H1 (cell line): Measurements from ENCODE around the gene C2CD3. TPM values are rescaled to one million over a fixed set of nuclear protein-coding genes. Genes with fewer than 3 reads are reported as not detected.

Source experiments
- CTCF ChIA-PET: fragments of 300-600 bp; sonication (Branson Sonifier 250); formaldehyde crosslinking; loops from one replicate; lab custom pipeline; 2021; ENCODE audit not compliant: partially characterized antibody; lab: Charles Lee
- POLR2A ChIA-PET: fragments of 300-600 bp; sonication (Branson Sonifier 250); formaldehyde crosslinking; loops from one replicate; lab custom pipeline; 2021; ENCODE audit warnings: inconsistent platforms; ENCODE audit not compliant: partially characterized antibody; lab: Charles Lee
- DNase-seq, 2 experiments: peaks; one replicate each; pipeline versions ENCODE4 v3.0.0 to v3.0.0-alpha.2; 2010 to 2022; ENCODE audit warnings: low spot score in 2 of 2, low read depth in 1 of 2, mixed read lengths in 1 of 2
- FAIRE-seq: peaks from 2 replicates; lab custom pipeline; 2011; peaks lifted over from hg19 to GRCh38; lab: Jason Lieb, UNC
- H2AFZ ChIP-seq: 2 replicates; pipeline ENCODE4 v1.8.1; 2012; ENCODE audit warnings: low read length, inconsistent platforms
- H2AK5ac ChIP-seq: 2 replicates; pipeline ENCODE4 v1.6.1; 2013; ENCODE audit warnings: low read depth, low read length
- H2BK120ac ChIP-seq: replicated peaks from 2 replicates; pipeline ENCODE3; 2013; ENCODE audit warnings: low read depth, low read length, inconsistent platforms
- H2BK12ac ChIP-seq: 2 replicates; pipeline ENCODE4 v1.6.1; 2013; ENCODE audit warnings: low read depth, low read length
- H2BK15ac ChIP-seq: 2 replicates; pipeline ENCODE4 v1.6.1; 2013; ENCODE audit warnings: low read length
- H2BK20ac ChIP-seq: 2 replicates; pipeline ENCODE4 v1.6.1; 2013; ENCODE audit warnings: low read length
- H2BK5ac ChIP-seq: 2 replicates; pipeline ENCODE4 v1.6.1; 2013; ENCODE audit warnings: low read depth, low read length
- H3K14ac ChIP-seq: 2 replicates; pipeline ENCODE4 v1.6.1; 2013; ENCODE audit warnings: inconsistent platforms; ENCODE audit not compliant: insufficient read length
- H3K18ac ChIP-seq: 2 replicates; pipeline ENCODE4 v1.6.1; 2013; ENCODE audit warnings: low read length; ENCODE audit errors: extremely low read depth
- H3K23ac ChIP-seq: 2 replicates; pipeline ENCODE4 v1.6.1; 2013; ENCODE audit warnings: inconsistent platforms; ENCODE audit not compliant: insufficient read length
- H3K23me2 ChIP-seq: 2 replicates; pipeline ENCODE4 v1.6.1; 2013; ENCODE audit warnings: low read depth, low read length
- H3K27ac ChIP-seq: 2 replicates; pipeline ENCODE4 v1.6.1; 2011; ENCODE audit warnings: low read depth, low read length, inconsistent platforms
- H3K27me3 ChIP-seq, 4 experiments: replicated peaks in 1 of 4; 1 replicate in 1 of 4; 2 replicates in 3 of 4; pipeline versions ENCODE4 v1.6.1 to v1.8.1; 2011 to 2013; ENCODE audit warnings: low read length in 3 of 4, mild to moderate bottlenecking in 3 of 4, inconsistent platforms in 2 of 4, mixed read lengths in 2 of 4, moderate library complexity in 1 of 4; ENCODE audit not compliant: control insufficient read depth in 3 of 4, insufficient read depth in 3 of 4; ENCODE audit errors: extremely low read depth in 1 of 4
- H3K36me3 ChIP-seq, 4 experiments: 2 replicates each; pipeline versions ENCODE4 v1.6.1 to v1.8.1; 2011 to 2013; ENCODE audit warnings: mild to moderate bottlenecking in 4 of 4, low read length in 3 of 4, moderate library complexity in 2 of 4, control low read depth in 1 of 4, inconsistent platforms in 1 of 4; ENCODE audit not compliant: insufficient read depth in 4 of 4, control insufficient read depth in 2 of 4
- H3K4ac ChIP-seq: replicated peaks from 2 replicates; pipeline ENCODE3; 2013; ENCODE audit warnings: low read length, low read depth, mixed read lengths, inconsistent platforms; ENCODE audit not compliant: insufficient read length
- H3K4me1 ChIP-seq, 4 experiments: replicated peaks in 1 of 4; 1 replicate in 1 of 4; 2 replicates in 3 of 4; pipeline versions ENCODE4 v1.6.1 to v1.8.1; 2011 to 2013; ENCODE audit warnings: low read length in 3 of 4, inconsistent platforms in 2 of 4, mixed read lengths in 1 of 4; ENCODE audit not compliant: insufficient read depth in 4 of 4, control insufficient read depth in 3 of 4
- H3K4me2 ChIP-seq, 2 experiments: 2 replicates each; pipeline versions ENCODE4 v1.6.1 to v1.8.1; 2011 to 2013; ENCODE audit warnings: low read depth in 2 of 2, low read length in 2 of 2, control low read depth in 1 of 2, inconsistent platforms in 1 of 2, mild to moderate bottlenecking in 1 of 2; ENCODE audit not compliant: insufficient read depth in 1 of 2
- H3K4me3 ChIP-seq, 4 experiments: fragments of 200-600, 300-600 bp in 1 of 4; sonication (generic), shearing (Covaris generic), sonication (Bioruptor Twin) in 1 of 4; 2 replicates each; pipeline versions ENCODE4 v1.5.1 to v1.8.1; 2011 to 2016; ENCODE audit warnings: low read length in 4 of 4, low read depth in 3 of 4, control low read depth in 2 of 4, inconsistent platforms in 2 of 4, mild to moderate bottlenecking in 2 of 4, mixed read lengths in 1 of 4, moderate library complexity in 1 of 4; ENCODE audit not compliant: insufficient read depth in 2 of 4; ENCODE audit errors: extremely low read depth in 1 of 4
- H3K56ac ChIP-seq: replicated peaks from 2 replicates; pipeline ENCODE3; 2013; ENCODE audit warnings: low read depth, mild to moderate bottlenecking, mixed read lengths, low read length, inconsistent platforms; ENCODE audit not compliant: insufficient read length
- H3K79me1 ChIP-seq: 2 replicates; pipeline ENCODE4 v1.6.1; 2013; ENCODE audit warnings: low read depth, low read length, control low read depth
- H3K79me2 ChIP-seq, 2 experiments: 2 replicates each; pipeline versions ENCODE4 v1.6.1 to v1.8.1; 2012 to 2013; ENCODE audit warnings: low read length in 2 of 2, mild to moderate bottlenecking in 2 of 2, inconsistent platforms in 1 of 2; ENCODE audit not compliant: insufficient read depth in 2 of 2, control insufficient read depth in 1 of 2
- H3K9ac ChIP-seq, 4 experiments: replicated peaks in 1 of 4; 1 replicate in 1 of 4; 2 replicates in 3 of 4; pipeline versions ENCODE4 v1.6.1 to v1.8.1; 2011 to 2013; ENCODE audit warnings: low read depth in 3 of 4, low read length in 3 of 4, control low read depth in 2 of 4, mild to moderate bottlenecking in 2 of 4, moderate library complexity in 2 of 4, inconsistent platforms in 1 of 4; ENCODE audit errors: extremely low read depth in 1 of 4
- H3K9me3 ChIP-seq, 2 experiments: 2 replicates each; pipeline versions ENCODE4 v1.6.1 to v1.8.1; 2012 to 2013; ENCODE audit warnings: mild to moderate bottlenecking in 2 of 2, moderate library complexity in 2 of 2, control low read depth in 1 of 2, inconsistent platforms in 1 of 2, low read depth in 1 of 2, low read length in 1 of 2, mixed read lengths in 1 of 2; ENCODE audit not compliant: insufficient read depth in 2 of 2
- H4K20me1 ChIP-seq, 2 experiments: replicated peaks in 1 of 2; 2 replicates each; pipeline versions ENCODE3 to v1.8.1; 2011 to 2013; ENCODE audit warnings: inconsistent platforms in 2 of 2, low read length in 2 of 2, mild to moderate bottlenecking in 1 of 2; ENCODE audit not compliant: insufficient read depth in 2 of 2, control insufficient read depth in 1 of 2
- H4K5ac ChIP-seq: 2 replicates; pipeline ENCODE4 v1.6.1; 2013; ENCODE audit warnings: low read length, low read depth, mixed read lengths, inconsistent platforms; ENCODE audit not compliant: insufficient read length
- H4K8ac ChIP-seq: 2 replicates; pipeline ENCODE4 v1.8.0; 2013; ENCODE audit warnings: mild to moderate bottlenecking, moderate library complexity, low read length, inconsistent platforms; ENCODE audit not compliant: insufficient read depth; ENCODE audit errors: extremely low read depth
- H4K91ac ChIP-seq: replicated peaks from 2 replicates; pipeline ENCODE3; 2013; ENCODE audit warnings: low read length, mixed read lengths, inconsistent platforms; ENCODE audit not compliant: insufficient read length
- CHD1 ChIP-seq: IDR thresholded peaks from 2 replicates; pipeline ENCODE4 v1.6.1; 2012; ENCODE audit warnings: low read depth, low read length, improper control_type of control experiment
- PHF8 ChIP-seq: fragments of 200-600 bp; sonication (generic); conservative IDR thresholded peaks from 2 replicates; pipeline ENCODE4 v1.7.1; 2012; ENCODE audit warnings: low read depth, mild to moderate bottlenecking, inconsistent platforms, low read length, moderate library complexity
- RFX5 ChIP-seq: IDR thresholded peaks from 2 replicates; pipeline ENCODE4 v1.6.1; 2011; ENCODE audit warnings: low read depth, low read length, improper control_type of control experiment, borderline replicate concordance
- SAP30 ChIP-seq: fragments of 300-600 bp; sonication (generic); IDR thresholded peaks from 2 replicates; pipeline ENCODE4 v1.7.1; 2012; ENCODE audit warnings: low read length, moderate library complexity, mild to moderate bottlenecking, inconsistent platforms; ENCODE audit not compliant: insufficient read depth, insufficient replicate concordance
- WGBS, 2 experiments: shearing (Covaris generic) in 1 of 2; methylation state at CpG; one replicate each; pipeline versions ENCODE4 v1.1.6 to v1.1.7; 2013 to 2015; ENCODE audit warnings: low lambda C conversion rate in 2 of 2, mixed read lengths in 2 of 2, inconsistent platforms in 1 of 2, low coverage in 1 of 2, missing lambda C conversion rate in 1 of 2; ENCODE audit not compliant: insufficient replicate concordance in 2 of 2, insufficient coverage in 1 of 2, insufficient read length in 1 of 2; ENCODE audit errors: extremely low coverage in 1 of 2, missing lambda C conversion rate in 1 of 2; 5-methylcytosine and 5-hydroxymethylcytosine counted together
- polyA plus RNA-seq, 7 experiments: library from polyadenylated mRNA; depleted of rRNA in 3 of 7; stranded (reverse) in 5 of 7; unstranded in 2 of 7; fragments of >200 nt in 5 of 7; fragments of 200-250 nt in 2 of 7; gene quantifications; 1 replicate in 5 of 7; 2 replicates in 1 of 7; 4 replicates in 1 of 7; pipeline versions ENCODE4 v1.2.1 to v1.2.3, GENCODE V29; 2011 to 2013; ENCODE audit warnings: missing spikeins in 2 of 7, mixed read lengths in 2 of 7
- total RNA-seq: library from RNA; stranded (reverse); fragmentation: NEBNext Ultra II Directional; extraction: Animal tissue kit (Norgen Biotek cat#: 25700); gene quantifications from 2 replicates; pipeline ENCODE4 v1.2.1, GENCODE V29; 2021

C2CD3 gene
- total and polyA plus RNA-seq, 2 of the 8 experiments (the other 6 are each of a cell fraction or from before 2014, with no cell fraction given), result 11.0 to 29.1 TPM

DNA sequence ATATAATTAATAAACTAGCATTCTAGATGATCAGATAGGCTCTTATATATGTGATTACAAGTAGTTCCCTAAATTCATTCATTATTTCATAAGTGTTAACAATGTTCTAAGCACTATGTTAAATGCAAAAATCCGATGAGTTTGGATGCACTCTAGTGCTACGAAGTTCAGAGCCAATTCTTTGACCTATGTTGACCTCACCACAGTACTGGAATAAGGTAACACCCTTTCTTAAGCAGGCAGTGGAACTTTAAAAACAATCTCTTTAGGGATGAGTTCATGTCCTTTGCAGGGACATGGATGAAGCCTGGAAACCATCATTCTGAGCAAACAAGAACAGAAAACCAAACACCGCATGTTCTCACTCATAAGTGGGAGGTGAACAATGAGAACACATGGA, 93.6 kb downstream of the C2CD3 start:
- Histone ChIP-seq H4K91ac (no peak overlapping the region), H2AK5ac (no peak overlapping the region), H3K9me3 (no peaks in the 10 kb centered on the region), H3K56ac (no peak overlapping the region), H3K4me3 (no peak overlapping the region), H2BK20ac (no peak overlapping the region), H3K4me2 (no peak overlapping the region), H3K23ac (no peak overlapping the region), H3K27me3 (no peaks in the 10 kb centered on the region), H3K4ac (no peak overlapping the region), H3K27ac (no peak overlapping the region), H2AFZ (no peak overlapping the region), H3K4me1 (no peaks in the 10 kb centered on the region), H3K36me3 (peaks cover 2 to 21% (median 6%) of the 10 kb centered on the region in 4 experiments; a peak in 7 of 8 replicates), H3K18ac (no peak overlapping the region), H3K14ac (no peak overlapping the region), H4K5ac (no peak overlapping the region), H4K20me1 (no peaks in the 10 kb centered on the region), H2BK5ac (no peak overlapping the region), H3K79me1 (no peaks in the 10 kb centered on the region), H2BK120ac (no peak overlapping the region), H4K8ac (no peak overlapping the region), H2BK12ac (no peak overlapping the region), H3K9ac (no peak overlapping the region), H3K79me2 (no peaks in the 10 kb centered on the region), H2BK15ac (no peak overlapping the region), H3K23me2 (no peaks in the 10 kb centered on the region)
- DNase-seq, result no peak
- POLR2A ChIA-PET, result no interaction called here
- FAIRE-seq, result no peak
- 88% methylated on average over 3 of the region's 3 CpGs; no CpG with 5 or more reads in 1 of the 2 experiments for WGBS, 2 experiments
- CTCF ChIA-PET, result no interaction called here
- TF ChIP-seq RFX5 (no peak), PHF8 (no peak), CHD1 (no peak), SAP30 (no peak)
